HL-60 (cell line): ENCODE measurements around the gene TOPAZ1.

Source experiments
- DNase-seq, 2 experiments: peaks; one replicate each; pipeline ENCODE4 v3.0.0-alpha.2; 2010 to 2020; ENCODE audit warnings: low read depth in 1 of 2, low spot score in 1 of 2
- H3K27ac ChIP-seq: fragments of 250-450 bp; sonication (Bioruptor Pico); replicated peaks from 2 replicates; pipeline ENCODE4 v1.5.1; 2020; ENCODE audit warnings: mild to moderate bottlenecking, moderate library complexity
- H3K27me3 ChIP-seq: fragments of 250-450 bp; sonication (Bioruptor Pico); 2 replicates; pipeline ENCODE4 v1.5.1; 2021; ENCODE audit warnings: mild to moderate bottlenecking, moderate library complexity; ENCODE audit not compliant: insufficient read depth, poor library complexity, severe bottlenecking
- H3K4me3 ChIP-seq: replicated peaks from 2 replicates; pipeline ENCODE4 v1.5.1; 2011; ENCODE audit warnings: mild to moderate bottlenecking, control low read depth, low read length; ENCODE audit not compliant: insufficient read depth
- CTCF ChIP-seq: IDR thresholded peaks from one replicate; pipeline ENCODE4 v1.5.1; 2011; ENCODE audit warnings: low read length, control low read depth, inconsistent platforms; ENCODE audit not compliant: insufficient read depth
- GABPA ChIP-seq: IDR thresholded peaks from 2 replicates; pipeline ENCODE4 v1.6.1; 2012; ENCODE audit warnings: low read depth
- POLR2AphosphoS5 ChIP-seq: IDR thresholded peaks from 2 replicates; pipeline ENCODE4 v1.6.1; 2012; ENCODE audit warnings: low read depth
- SPI1 ChIP-seq: IDR thresholded peaks from 2 replicates; pipeline ENCODE4 v1.6.1; 2012; ENCODE audit warnings: low read depth, mild to moderate bottlenecking, borderline replicate concordance
- TF ChIP-seq, protein P1 (sequence below): IDR thresholded peaks from 2 replicates; pipeline ENCODE4 v1.6.1; 2012; ENCODE audit warnings: low read depth; ENCODE audit not compliant: insufficient replicate concordance

The TOPAZ1 gene

DNA sequence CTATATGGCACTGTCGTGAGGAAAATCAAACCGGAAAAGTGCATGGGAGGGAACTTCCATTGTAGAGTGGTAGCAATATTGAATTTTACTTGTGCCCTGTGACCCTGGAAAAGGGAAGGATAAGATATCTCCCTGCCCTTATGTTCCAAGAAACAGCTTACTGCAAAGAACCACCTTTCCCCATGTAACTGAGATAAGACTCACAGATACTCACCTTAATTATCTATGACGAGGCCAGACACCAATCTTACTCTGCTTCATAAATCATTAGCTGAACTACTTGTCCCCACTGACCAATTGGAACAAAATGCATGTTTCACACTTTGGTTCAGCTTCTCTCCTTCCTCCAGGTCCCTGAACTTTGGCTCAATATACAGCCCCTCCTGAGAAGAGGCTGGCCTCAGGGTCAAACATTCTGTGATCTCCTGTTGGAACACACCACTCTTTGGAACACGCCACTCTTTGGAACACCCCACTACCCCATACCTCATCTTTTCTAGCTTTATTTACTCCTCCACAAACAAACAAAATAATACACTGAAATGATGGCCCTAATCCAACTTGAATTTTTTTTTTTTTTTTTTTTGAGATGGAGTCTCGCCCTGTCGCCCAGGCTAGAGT lies 6.9 kb upstream of the TOPAZ1 start:
- TF ChIP-seq, protein P1, sequence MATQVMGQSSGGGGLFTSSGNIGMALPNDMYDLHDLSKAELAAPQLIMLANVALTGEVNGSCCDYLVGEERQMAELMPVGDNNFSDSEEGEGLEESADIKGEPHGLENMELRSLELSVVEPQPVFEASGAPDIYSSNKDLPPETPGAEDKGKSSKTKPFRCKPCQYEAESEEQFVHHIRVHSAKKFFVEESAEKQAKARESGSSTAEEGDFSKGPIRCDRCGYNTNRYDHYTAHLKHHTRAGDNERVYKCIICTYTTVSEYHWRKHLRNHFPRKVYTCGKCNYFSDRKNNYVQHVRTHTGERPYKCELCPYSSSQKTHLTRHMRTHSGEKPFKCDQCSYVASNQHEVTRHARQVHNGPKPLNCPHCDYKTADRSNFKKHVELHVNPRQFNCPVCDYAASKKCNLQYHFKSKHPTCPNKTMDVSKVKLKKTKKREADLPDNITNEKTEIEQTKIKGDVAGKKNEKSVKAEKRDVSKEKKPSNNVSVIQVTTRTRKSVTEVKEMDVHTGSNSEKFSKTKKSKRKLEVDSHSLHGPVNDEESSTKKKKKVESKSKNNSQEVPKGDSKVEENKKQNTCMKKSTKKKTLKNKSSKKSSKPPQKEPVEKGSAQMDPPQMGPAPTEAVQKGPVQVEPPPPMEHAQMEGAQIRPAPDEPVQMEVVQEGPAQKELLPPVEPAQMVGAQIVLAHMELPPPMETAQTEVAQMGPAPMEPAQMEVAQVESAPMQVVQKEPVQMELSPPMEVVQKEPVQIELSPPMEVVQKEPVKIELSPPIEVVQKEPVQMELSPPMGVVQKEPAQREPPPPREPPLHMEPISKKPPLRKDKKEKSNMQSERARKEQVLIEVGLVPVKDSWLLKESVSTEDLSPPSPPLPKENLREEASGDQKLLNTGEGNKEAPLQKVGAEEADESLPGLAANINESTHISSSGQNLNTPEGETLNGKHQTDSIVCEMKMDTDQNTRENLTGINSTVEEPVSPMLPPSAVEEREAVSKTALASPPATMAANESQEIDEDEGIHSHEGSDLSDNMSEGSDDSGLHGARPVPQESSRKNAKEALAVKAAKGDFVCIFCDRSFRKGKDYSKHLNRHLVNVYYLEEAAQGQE, result no peak
- TF ChIP-seq CTCF (no peak), GABPA (no peak), POLR2AphosphoS5 (no peak), SPI1 (no peak)
- Histone ChIP-seq H3K4me3 (no peak overlapping the region), H3K27ac (no peak overlapping the region), H3K27me3 (no peaks in the 10 kb centered on the region)
- DNase-seq, result no peak

DNA sequence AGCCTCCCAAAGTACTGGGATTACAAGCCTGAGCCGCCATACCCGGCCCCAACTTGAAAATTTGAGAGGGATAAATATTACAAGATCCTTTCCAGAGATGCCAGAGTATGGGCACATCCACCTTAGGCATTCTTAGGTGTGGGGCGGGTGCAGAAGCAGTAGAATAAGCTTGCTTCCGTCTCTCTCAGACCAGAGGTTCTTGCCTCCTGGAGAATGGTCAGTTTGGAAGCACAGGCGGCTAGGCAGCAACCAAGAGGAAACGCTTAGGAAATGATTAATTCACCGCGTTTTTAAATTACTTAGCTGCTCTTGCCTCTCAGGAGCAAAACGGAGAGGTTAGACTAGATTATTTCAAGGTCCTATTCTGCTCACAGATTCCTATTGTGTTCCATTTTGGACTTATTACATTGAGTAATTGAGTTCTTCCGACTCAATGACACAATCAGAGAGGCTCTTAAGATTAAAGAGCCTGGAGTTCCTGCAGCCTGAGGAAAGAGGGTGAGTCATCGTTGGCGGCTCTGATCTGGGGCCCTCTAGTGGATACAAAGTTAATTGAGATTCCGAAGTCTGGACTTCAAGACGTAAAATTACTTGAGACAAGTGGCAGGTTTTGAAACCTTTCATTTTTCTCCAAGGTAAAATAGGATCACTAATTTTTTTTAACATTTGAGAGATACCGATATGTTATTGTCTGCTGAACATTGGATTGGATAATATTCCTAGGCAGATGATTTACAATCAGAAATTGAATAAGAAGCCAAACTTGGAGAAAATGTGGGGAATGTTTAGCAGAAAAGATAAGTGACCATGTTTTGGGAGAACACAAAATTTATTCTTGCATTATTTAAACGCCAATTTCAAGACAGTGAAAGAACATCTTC lies 5.8 kb upstream of the TOPAZ1 start:
- TF ChIP-seq GABPA (no peak), CTCF (peak; percentile 44)
- DNase-seq, result peak; percentile 75 to 81
- H3K4me3 ChIP-seq, result no peak overlapping the region
- H3K27me3 ChIP-seq, result no peaks in the 10 kb centered on the region
- no peak overlapping the region for H3K27ac ChIP-seq

- TF ChIP-seq GABPA (no peak), SPI1 (no peak), POLR2AphosphoS5 (no peak), CTCF (no peak)
- TF ChIP-seq, protein P1, result no peak
- H3K27me3 ChIP-seq, result no peaks in the 10 kb centered on the region
- no peak overlapping the region for H3K27ac ChIP-seq
- no peak overlapping the region for H3K4me3 ChIP-seq
- no peak for DNase-seq
Observed at GRCh38 chr3:44236485-44236908, 5.2 kb upstream of the TOPAZ1 start.
